ENCODE data around the gene NELFB. TPM values are rescaled to one million over a fixed set of nuclear protein-coding genes. Genes with fewer than 3 reads are reported as not detected.

Gene NELFB
- 22.2 TPM for total RNA-seq

DNA sequence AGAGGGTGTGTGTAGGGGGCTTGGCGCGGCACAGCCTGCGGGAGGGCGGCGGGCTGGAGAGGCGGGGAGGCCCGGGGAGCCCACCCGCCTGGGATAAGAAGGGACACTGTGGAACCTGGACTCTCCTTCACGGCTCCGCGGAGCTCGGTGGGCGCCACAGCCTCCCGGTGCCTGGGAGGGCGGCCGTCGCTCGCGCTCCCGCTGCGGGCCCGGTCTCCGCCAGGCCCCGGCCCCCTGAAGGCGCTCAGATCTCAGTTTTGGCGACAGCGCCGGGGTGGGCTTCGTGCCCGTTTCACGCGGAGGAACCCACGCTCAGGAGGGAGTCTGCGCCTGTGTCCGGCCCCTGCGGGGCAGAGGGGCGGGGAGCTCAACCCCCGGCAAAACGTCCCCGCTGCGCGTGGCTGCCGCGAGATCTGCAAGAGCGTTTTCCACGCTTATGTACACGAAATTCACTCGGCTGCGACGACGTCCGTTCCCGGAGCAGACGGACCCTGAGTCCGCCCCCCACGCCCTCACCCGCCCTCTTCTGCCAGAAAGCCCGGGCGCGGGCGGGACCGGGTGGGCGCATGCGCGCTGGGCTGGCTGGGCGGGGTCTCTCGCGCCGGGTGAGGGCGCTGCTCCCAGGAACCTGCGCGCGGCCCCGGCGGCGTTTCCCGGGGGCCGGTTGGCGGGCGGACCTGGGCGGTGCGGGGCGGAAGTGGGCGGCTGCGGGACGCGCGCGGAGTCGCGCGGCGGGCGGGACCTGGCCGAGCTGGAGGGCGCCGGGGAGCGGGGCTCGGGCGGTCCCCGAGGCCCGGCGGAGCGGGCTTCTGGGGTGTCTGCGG is at the start of gene NELFB:
Gene NELFB, plus strand, starts transcription at position 704 of the 824 bp plus-strand sequence.
- DNase-seq (ENCODE audit: low spot score): peak; percentile 97
- peak; percentile 83 for ATAC-seq

DNA sequence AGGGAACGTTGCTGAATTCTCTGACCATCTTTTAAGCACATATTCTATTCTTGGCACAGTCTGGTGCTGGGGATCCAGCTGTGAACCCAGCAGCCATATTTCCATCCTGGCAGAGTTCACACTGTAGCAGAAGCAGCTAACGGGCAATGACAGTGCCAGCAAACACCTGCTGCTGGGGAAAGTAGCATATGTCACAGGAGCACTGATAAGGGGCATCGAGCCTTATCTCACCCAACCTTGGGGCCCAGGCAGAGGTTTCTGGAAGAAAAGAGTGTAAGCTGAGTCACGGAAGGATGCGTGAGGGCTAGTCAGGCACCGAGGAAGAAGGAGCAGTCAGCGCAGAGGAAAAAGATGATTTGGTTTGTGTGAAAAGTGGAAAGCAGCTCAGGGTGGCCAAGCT is 48.5 kb upstream of the NELFB start:
- no peak for ATAC-seq
- DNase-seq (ENCODE audit: low spot score): no peak

DNA sequence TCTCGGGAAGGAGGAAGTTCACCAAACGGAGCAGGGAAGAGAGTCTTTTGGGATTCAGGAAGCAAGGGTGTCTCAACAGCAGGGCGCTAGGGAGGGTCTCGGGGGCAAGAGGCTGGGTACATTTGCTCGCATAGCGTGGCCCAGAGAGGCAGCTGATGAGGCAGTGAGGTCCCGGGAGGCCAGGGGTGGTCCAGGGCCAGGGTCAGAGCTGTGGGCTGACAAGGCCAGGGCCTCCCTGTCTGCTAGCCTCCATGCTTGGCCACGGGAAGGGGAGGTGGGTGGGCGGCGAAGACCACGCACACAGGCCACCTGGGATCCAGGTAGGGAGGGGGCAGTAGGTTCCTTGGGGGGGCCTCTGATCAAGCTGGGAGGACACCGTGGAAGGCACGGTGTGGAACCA is 43.6 kb upstream of the NELFB start:
- DNase-seq (ENCODE audit: low spot score): no peak
- no peak for ATAC-seq

DNA sequence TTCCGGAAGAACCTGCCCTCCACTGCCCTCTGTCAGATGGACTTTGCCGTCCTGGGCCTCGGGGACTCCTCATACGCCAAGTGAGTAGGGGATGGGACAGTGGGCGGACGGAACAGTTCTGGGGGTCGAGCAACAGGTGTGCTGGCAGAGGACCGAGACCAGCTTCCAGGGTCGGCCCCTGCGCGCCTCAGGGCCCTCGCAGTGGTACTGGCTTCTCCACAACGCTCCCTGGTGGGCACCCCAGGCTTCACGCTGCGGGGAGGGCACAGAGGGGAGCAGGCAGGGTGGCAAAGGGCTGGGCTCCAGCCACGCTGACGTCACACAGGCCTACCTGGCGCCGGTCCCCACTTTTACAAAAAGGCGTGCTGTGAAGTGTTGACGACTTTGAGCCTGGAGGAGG is 42.6 kb upstream of the NELFB start:
- no peak for ATAC-seq

DNA sequence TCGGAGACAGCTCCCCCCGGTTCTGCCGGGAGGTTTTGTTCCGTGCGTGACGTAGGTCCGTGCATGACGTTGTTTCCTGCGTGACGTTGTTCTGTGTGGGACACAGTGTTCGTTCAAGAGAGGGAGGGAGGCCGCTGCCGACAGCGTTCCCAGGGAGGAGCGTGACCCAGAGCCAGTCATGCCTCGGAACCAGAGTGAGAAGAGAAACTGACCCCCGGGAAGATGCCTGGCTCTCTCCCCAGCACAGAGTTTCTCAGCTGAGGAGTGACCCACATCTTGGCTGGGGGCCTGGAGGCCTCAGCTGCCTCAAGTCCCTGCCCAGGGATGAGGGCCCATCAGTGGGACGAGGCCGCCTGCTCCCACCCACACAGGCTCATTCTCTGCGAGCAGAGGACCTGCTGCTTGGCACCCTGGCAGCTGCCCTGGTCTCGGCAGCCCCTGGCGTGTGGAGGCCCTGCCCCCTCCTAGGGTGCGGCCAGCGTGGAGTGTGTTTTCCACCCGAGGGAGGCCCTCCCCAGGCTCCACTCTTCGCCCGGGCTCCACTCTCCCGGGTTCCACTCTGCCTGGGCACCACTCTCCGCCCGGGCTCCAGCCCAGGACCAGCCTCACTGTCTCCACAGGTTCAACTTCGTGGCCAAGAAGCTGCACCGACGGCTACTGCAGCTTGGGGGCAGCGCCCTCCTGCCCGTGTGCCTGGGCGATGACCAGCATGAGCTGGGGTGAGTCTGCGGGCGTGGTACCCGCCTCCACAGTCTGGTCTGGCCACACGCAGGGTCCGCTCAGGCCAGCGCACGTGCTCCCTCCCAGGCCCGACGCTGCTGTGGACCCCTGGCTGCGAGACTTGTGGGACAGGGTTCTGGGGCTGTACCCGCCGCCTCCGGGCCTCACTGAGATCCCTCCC is 41.7 kb upstream of the NELFB start:
- DNase-seq (ENCODE audit: low spot score) (no peak), ATAC-seq (no peak)

More for the DNA sequence above, 42.6 kb upstream of the NELFB start:
- DNase-seq (ENCODE audit: low spot score): no peak

DNA sequence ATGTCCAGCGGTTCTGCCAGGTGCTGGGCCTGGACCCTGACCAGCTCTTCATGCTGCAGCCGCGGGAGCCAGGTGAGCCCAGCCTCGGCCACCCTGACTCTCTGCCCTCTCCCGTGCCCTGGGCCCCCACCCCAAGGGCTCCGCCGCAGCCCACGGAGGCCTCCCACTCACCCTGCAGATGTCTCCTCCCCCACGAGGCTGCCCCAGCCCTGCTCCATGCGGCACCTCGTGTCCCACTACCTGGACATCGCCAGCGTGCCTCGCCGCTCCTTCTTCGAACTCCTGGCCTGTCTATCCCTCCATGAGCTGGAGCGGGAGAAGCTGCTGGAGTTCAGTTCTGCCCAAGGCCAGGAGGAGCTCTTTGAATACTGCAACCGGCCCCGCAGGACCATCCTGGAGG is 40.5 kb upstream of the NELFB start:
- ATAC-seq: no peak
- no peak for DNase-seq (ENCODE audit: low spot score)

DNA sequence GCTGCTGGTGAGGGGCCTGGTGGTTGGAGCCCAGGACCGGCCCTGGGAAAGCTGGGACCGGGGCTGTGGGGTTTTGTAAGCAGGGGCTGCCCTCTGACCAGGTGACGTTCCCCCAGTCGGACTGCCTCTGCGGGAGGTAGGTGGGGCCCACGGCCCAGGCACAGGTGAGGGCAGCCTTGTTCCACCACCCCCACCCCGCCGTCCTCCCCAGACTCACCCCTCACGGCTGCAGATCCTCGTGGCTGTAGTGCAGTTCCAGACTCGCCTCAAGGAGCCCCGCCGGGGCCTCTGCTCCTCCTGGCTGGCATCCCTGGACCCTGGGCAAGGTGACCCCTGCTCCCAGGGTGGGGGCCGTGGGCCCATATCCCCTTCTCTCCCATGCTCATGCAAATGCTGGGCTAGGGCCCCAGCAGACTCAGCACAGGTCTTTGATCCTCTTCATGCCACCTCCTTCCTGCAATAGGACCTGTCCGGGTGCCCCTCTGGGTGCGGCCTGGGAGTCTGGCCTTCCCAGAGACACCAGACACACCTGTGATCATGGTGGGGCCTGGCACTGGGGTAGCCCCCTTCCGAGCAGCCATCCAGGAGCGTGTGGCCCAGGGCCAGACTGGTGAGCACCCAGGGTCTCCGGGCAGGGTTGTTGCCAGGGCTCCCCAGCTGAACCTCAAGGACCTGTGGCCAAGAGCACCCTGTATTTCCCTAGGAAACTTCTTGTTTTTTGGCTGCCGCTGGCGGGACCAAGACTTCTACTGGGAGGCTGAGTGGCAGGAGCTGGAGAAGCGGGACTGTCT is 39.7 kb upstream of the NELFB start:
- DNase-seq (ENCODE audit: low spot score): no peak
- no peak for ATAC-seq

DNA sequence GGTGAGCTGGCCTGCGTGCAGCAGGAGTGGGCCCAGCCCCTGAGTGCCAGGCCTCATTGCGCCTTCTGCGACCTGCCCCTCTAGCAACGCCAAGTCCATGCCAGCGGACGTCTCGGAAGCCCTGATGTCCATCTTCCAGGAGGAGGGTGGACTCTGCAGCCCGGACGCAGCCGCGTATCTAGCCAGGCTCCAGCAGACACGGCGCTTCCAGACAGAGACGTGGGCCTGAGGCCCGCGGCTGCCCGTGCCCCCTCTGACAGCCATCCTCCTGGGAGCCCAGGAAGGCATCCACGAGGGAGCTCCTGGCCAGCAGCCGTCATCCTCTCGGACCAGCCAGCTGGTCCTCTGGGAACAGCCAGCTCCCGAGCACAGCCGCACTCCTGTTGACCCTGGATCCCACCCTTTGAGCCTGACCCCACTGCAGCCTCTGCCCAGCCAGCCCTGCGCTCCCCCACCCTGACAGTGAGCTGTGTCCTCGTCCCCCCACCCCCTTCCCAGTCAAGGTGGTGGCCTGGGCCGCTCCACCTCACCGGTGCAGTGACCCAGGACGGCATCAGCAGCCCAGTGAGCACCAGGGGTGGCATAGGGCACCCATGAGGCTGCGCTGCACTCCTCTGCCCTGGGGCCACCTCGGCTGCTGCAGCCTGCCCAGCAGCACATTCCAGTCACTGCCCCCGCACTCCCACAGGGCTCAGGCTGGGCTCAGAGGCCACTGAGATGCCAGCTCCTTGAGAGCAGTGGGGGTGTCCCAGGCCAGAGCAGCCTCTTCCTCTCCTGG is 38.8 kb upstream of the NELFB start:
- DNase-seq (ENCODE audit: low spot score) (no peak), ATAC-seq (no peak)

DNA sequence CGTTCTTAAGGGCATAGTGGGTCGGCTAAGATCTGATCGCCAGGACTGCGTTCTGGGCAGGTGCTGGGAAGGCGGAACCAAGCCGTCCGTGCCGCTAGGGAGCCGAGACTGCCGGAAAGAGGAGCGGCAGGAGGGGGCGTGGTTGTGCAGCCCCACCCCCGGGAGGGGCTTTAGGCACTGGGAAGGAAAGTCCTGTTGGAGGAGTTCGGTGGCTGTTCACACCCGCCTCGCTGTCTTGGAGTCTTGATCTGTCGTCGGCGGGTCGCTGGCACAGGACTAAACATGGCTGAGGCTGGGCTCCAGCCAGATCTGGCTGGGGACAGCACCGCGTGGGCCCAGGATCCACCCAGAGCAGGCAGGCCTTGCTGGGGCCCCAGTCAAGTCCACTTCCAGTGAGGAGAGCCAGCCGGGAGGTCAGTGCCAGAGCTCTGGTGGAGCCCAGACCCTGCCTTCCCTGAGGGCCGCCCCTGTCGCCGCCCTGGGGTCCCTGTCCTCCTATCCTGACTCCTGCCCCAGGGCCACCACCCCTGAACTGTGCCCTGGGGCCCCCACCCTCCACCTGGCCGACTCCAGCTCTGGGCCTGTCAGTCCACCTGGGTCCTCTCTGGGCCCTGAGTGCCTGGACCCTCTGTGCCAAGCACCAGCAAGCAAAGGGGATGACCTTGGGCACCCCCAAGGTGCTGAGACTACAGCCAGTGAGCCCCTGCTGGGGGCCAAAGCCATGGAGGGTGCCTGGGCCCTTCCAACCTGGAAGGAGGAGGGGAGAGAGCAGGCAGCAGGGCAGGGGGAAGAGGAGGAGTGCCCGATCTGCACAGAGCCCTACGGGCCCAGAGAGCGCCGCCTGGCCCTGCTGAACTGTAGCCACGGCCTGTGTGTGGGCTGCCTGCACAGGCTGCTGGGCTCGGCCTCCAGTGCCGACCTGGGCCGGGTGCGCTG is 37.6 kb upstream of the NELFB start:
- DNase-seq (ENCODE audit: low spot score) (no peak), ATAC-seq (peak; percentile 52)

DNA sequence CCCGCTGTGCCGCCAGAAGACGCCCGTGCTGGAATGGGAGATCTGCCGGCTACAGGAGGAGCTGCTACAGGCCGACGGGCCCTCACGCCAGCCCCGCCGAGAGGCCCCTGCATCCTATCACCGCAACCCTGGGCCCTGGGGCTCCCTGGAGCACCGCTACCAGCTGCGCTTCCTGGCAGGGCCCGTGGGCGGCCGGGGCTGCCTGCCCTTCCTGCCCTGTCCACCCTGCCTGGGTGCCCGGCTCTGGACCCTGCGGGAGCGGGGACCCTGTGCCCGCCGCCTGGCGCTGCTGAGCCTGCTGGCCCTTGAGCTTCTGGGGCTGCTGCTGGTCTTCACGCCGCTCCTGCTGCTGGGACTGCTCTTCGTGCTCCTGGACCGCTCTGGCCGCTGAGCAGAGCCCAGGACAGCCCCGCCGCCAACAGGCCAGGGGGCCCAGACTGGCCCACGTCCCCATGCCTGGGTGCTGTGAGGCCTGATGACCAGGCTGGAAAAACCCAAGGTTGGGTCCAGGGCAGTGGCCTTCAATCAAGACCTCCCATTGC is 36.8 kb upstream of the NELFB start:
- no peak for DNase-seq (ENCODE audit: low spot score)
- no peak for ATAC-seq

DNA sequence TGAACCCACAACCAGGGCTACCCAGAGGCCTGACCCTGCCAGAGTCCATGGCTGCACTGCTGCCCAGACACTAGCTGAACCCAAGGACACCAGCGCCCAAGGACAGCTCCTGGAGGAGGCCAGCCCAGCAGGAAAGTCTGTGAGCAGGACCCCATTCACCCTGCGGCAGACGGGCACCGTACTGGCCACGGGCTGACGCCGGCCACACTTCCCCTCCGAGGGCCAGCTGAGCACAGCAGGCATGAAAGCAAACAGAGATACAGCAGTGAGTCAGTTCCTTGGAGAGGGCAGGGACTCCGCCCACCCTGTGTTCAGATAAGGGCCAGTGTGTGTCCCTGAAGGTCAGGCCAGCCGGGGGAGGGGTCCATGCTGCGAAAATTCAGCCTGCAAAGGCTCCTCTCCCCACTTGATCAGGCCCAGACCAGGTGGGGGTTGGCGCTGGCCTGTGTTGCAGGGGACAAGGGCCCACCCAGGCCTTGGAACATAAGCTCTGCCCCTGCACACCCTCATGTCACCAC is 36.3 kb upstream of the NELFB start:
- no peak for ATAC-seq
- DNase-seq (ENCODE audit: low spot score): no peak

DNA sequence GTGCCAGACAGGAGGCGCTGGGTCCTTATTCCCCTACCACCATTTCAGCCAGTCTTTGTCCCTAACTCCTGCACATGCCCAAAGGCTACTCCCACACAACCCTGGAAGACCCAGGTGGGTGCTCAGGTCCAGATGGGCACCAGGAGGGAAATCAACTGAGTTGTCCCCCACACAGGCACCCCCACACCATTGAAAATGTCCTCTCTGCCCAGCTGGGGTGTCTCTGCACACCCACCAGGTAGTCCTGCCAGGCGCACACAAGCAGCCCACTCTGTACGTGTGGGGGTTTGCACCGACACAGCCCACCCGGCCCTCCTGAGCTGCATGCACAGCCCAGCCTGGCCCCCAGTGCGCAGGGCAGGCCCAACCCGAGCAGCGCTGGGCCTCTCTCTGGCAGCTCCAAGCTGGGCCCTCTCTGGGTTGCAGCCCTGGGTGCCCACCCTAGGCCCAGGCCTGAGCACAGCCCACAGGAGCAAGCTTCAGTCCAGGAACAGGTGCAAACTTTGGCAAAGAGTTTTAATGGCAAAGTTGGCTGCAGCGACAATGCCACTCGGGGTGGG is 35.3 kb upstream of the NELFB start:
- DNase-seq (ENCODE audit: low spot score): no peak

DNA sequence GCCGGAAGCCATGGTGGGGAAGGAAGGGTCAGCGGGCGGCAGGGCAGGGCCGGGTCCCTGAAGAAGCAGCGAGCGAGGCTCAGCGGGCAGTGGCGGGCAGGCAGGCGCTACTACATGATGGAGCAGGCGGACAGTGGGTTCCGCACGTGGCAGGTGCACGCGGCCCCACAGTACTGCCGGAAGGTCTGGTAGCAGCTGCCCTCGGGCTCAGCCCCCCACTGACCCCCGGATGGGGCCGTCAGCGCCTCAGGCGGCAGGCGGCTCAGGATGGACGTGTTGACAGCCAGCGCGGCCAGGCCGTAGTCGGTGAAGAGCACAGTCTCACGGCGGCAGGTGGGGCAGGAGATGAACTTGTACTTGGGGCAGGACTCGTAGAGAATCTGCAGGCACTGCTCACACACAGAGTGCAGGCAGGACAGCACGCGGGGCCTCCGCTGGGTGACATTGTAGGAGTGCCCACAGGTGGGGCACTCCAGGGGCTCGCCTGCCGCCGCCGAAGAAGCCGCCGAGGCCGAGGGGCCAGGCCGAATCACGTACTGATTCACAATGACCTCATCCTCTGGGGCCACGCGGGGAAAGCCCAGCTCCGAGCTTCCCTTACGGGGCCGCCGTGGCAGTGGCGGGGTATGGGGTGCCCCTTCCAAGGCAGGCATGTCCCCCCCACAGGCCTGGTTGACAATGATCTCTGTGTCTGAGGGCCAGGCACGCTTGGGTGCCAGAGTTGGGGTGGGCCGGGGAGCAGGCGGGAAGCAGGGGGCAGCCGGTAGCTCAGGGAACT is 34.6 kb upstream of the NELFB start:
- ATAC-seq (no peak), DNase-seq (ENCODE audit: low spot score) (no peak)

More for the DNA sequence above, 35.3 kb upstream of the NELFB start:
- no peak for ATAC-seq

DNA sequence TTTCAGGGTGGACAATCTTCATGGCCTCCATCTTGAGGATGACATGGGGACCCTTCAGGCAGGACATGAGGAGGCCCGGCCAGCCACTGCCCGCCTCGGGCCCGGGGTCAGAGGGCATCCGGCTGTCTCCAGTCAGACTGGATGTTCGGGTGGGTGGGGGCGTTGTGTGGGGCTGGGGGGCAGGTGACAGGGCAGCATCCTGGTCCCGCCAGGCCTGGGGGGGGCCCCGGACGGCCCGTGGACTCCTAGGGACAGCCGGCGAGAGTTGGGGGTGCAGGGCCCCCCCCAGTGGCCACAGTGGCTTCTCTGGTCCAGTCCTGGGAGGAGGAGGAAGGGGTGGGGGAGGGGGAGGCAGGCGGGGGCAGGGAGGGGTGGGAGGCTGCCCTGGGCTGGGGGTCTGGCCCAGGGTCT is 34.0 kb upstream of the NELFB start:
- ATAC-seq (no peak), DNase-seq (ENCODE audit: low spot score) (no peak)

DNA sequence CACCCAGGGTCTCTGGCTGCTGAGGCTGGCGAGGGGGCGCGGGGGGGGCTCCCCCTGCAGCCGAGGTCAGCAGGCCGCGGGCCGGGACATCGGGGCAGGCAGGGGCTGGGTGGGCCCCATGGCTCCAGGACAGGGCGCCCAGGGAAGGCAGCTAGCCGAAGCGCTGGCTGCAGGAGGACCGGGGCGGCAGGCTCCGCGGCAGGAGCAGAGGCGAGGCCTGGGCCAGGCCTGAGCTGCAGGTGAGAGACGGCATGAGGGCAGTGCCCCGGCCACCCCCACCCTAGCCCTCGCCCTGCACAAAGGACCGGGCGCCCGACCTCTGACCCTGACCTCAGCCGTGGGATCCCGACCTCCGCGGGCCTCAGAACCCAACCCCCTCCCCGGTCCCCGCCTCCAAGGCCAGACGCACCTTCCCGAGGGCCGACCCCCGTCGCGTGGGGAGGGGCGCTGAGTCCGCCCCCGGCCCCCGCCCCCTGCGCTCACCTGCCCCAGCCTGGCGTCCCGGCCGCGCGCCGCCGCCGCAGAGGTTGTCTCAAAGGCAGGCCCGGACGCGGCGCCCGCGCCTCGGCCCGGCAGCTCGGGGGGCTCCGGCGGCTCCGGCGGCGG is 33.5 kb upstream of the NELFB start:
- ATAC-seq: peak; percentile 55
- peak; percentile 85 for DNase-seq (ENCODE audit: low spot score)

DNA sequence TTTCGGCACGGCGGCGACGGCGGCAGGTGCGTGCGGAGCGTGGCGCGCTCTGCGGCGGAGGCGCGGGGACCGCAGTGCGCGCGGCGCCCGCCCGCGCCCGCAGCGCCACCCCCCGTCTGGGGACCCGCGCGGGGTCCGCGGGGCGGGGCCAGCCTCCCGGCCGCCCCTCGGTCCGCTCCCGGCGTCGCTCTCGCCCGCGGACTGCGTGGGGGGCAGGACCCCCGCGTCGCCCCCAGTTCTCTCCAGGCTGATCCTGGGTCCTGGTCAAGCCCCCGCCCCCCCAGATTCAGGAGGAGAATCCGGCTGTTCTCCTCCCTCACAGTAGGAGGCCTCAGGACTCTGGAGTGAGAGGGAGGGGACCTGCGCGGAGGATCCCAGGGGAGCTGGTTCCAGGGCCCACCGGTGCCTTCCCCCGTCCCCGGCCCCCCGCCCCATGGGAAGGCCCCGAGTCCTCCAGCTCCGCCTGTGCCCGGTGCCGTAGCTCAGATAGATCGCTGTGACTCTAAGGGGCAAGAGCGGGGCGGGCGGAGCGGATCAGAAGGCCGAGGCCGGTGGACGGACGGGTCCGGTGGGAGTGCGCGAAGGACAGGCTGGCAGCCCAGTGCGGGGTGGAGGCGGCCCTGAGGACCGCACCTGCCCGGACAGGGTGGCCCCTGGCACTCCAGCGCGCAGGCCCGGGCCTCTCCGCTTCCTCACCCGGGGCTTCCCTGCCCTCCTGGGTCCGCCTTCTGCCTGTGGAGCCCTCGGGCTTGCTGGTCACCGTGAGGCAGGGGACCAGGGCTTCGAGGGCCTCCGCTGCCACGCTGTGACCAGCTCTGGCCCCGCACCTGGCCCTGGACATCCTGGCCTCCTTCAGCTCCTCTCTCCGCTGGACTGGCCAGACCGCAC is 32.7 kb upstream of the NELFB start, which contains the start of gene RNF208:
Gene RNF208, minus strand, starts transcription at position 51 of the 888 bp plus-strand sequence. CDS start 1,028 bp downstream, outside the sequence.
- DNase-seq (ENCODE audit: low spot score) (no peak), ATAC-seq (peak; percentile 19)
